ENCODE results near the gene TMC3. TPM values are rescaled to one million over a fixed set of nuclear protein-coding genes. Genes with fewer than 3 reads are reported as not detected.

The TMC3 gene
- total and polyA plus RNA-seq, 9 of the 15 experiments (the other 6 are each of a cell fraction or from before 2014, with no cell fraction given): 0.01 to 0.14 TPM; not detected in 7

DNA sequence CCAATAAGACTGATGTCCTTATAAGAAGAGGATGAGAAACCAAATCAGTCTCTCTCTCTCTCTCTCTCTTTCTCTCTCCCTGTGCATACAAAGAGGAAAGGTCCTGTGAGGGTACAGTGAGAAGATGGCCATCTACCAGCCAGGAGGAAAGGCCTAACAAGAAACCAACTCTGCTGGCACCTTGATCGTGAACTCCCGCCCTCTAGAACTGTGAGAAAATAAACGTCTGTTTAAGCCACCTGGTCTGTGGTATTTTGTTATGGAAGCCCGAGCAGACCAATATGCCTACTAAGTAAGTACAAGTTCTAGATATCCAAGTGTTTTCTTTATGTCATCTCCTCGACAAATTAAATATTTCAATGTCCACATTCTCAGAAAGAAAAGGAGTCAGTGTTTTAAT is 44.9 kb upstream of the TMC3 start:
- in situ Hi-C loops (cut with MboI) (no loop called here), intact Hi-C loops (cut with micrococcal nuclease) (no loop called here)
- Histone ChIP-seq H3K9me1 (ENCODE audit: control insufficient read depth, insufficient read depth, low read length) (no peaks in the 10 kb centered on the region), H3K4me3 (no peak overlapping the region), H3K27me3 (ENCODE audit: control insufficient read depth in 2 of 2, insufficient read depth in 2 of 2, low read length in 2 of 2) (peaks cover 2 to 9% of the 10 kb centered on the region in 2 experiments; a peak in 2 of 5 replicates), H4K20me1 (replicated peaks; ENCODE audit: control insufficient read depth, insufficient read depth, low read length) (no peaks in the 10 kb centered on the region), H3K36me3 (ENCODE audit: control insufficient read depth, insufficient read depth, low read length) (no peaks in the 10 kb centered on the region), H2AFZ (ENCODE audit: low read depth, low read length) (peak overlapping the region; percentile 65; the same call in 1 of the 2 replicates), H3K9me3 (replicated peaks; ENCODE audit: control insufficient read depth, insufficient read depth, low read depth, low read length) (no peaks in the 10 kb centered on the region), H3K4me2 (ENCODE audit: insufficient read depth, low read length) (no peak overlapping the region), H3K4me1 (replicated peaks in 1 of 2; ENCODE audit: control insufficient read depth in 2 of 2, insufficient read depth in 2 of 2, low read length in 2 of 2) (peaks cover 0 to 2% of the 10 kb centered on the region in 2 experiments; a peak in 2 of 5 replicates), H3K9ac (ENCODE audit: insufficient read depth in 1 of 2, low read depth in 2 of 2, low read length in 2 of 2) (no peak overlapping the region), H3K79me2 (ENCODE audit: control insufficient read depth, insufficient read depth, low read length) (no peaks in the 10 kb centered on the region), H3K27ac (ENCODE audit: extremely low read depth, low read depth, low read length) (no peak overlapping the region)
- WGBS (ENCODE audit: insufficient coverage, low coverage, missing lambda C conversion rate): 8% methylated on average over 5 of the region's 5 CpGs
- DNase-seq (ENCODE audit: extremely low read depth in 1 of 4, low spot score in 3 of 4): no peak
- BruUV-seq (replicated peaks): no TSS peak
- FAIRE-seq: no peak
- POLR2A ChIA-PET: no interaction called here
- no peak for ATAC-seq
- TF ChIP-seq, protein P1, sequence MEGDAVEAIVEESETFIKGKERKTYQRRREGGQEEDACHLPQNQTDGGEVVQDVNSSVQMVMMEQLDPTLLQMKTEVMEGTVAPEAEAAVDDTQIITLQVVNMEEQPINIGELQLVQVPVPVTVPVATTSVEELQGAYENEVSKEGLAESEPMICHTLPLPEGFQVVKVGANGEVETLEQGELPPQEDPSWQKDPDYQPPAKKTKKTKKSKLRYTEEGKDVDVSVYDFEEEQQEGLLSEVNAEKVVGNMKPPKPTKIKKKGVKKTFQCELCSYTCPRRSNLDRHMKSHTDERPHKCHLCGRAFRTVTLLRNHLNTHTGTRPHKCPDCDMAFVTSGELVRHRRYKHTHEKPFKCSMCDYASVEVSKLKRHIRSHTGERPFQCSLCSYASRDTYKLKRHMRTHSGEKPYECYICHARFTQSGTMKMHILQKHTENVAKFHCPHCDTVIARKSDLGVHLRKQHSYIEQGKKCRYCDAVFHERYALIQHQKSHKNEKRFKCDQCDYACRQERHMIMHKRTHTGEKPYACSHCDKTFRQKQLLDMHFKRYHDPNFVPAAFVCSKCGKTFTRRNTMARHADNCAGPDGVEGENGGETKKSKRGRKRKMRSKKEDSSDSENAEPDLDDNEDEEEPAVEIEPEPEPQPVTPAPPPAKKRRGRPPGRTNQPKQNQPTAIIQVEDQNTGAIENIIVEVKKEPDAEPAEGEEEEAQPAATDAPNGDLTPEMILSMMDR (IDR thresholded peaks at IDR 0.05 in 2 of 3, conservative IDR thresholded peaks at IDR 0.05 in 1 of 3; ENCODE audit: insufficient read depth in 2 of 3, low read depth in 1 of 3, low read length in 3 of 3): no peak
- TF ChIP-seq, protein P2, sequence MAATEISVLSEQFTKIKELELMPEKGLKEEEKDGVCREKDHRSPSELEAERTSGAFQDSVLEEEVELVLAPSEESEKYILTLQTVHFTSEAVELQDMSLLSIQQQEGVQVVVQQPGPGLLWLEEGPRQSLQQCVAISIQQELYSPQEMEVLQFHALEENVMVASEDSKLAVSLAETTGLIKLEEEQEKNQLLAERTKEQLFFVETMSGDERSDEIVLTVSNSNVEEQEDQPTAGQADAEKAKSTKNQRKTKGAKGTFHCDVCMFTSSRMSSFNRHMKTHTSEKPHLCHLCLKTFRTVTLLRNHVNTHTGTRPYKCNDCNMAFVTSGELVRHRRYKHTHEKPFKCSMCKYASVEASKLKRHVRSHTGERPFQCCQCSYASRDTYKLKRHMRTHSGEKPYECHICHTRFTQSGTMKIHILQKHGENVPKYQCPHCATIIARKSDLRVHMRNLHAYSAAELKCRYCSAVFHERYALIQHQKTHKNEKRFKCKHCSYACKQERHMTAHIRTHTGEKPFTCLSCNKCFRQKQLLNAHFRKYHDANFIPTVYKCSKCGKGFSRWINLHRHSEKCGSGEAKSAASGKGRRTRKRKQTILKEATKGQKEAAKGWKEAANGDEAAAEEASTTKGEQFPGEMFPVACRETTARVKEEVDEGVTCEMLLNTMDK (IDR thresholded peaks at IDR 0.05; ENCODE audit: borderline replicate concordance, insufficient read depth, low read depth, low read length, poor library complexity, severe bottlenecking): no peak
- TF ChIP-seq CEBPG (CRISPR knock-in tag; IDR thresholded peaks at IDR 0.05): no peak
- TF ChIP-seq CEBPG (tag; conservative IDR thresholded peaks at IDR 0.05 in 1 of 2, IDR thresholded peaks at IDR 0.05 in 1 of 2): no peak
- TF ChIP-seq, protein P3, sequence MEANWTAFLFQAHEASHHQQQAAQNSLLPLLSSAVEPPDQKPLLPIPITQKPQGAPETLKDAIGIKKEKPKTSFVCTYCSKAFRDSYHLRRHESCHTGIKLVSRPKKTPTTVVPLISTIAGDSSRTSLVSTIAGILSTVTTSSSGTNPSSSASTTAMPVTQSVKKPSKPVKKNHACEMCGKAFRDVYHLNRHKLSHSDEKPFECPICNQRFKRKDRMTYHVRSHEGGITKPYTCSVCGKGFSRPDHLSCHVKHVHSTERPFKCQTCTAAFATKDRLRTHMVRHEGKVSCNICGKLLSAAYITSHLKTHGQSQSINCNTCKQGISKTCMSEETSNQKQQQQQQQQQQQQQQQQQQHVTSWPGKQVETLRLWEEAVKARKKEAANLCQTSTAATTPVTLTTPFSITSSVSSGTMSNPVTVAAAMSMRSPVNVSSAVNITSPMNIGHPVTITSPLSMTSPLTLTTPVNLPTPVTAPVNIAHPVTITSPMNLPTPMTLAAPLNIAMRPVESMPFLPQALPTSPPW (CRISPR knock-in tag; IDR thresholded peaks at IDR 0.05): no peak
- TF ChIP-seq FOSL1 (tag; conservative IDR thresholded peaks at IDR 0.05): no peak
- CTCF ChIA-PET (ENCODE audit: low intra/inter-chr PET ratio): no interaction called here
